ENCODE results near the gene ZNF575. TPM values are rescaled to one million over a fixed set of nuclear protein-coding genes. Genes with fewer than 3 reads are reported as not detected.

The ZNF575 gene
- total and polyA plus RNA-seq, 9 donors: 1.2 to 5.9 (median 2.8) TPM

- Histone ChIP-seq H3K4me1 (ENCODE audit: insufficient read depth) (peaks cover 2% of the 10 kb centered on the region), H3K4me3 (peak within 1 kb of the TSS; percentile 80), H3K36me3 (no peaks in the 10 kb centered on the region), H3K27ac (peak within 1 kb of the TSS; percentile 61 to 83), H3K9me3 (no peaks in the 10 kb centered on the region), H3K27me3 (no peaks in the 10 kb centered on the region)
- WGBS, 3 donors: 1 to 6% (median 3%) methylated on average over 20 to 42 of the region's 42 CpGs
- intact Hi-C loops (cut with DNase I): loop anchor here in 1 of 4 donors (5.0 kb wide), 1 partner anchor 42 kb away; no protein-coding TSS in a partner anchor
- TF ChIP-seq CTCF (IDR thresholded peaks at IDR 0.05): no peak
- TF ChIP-seq EP300 (IDR thresholded peaks at IDR 0.05): no peak
- no peak for TF ChIP-seq POLR2A (IDR thresholded peaks at IDR 0.05)
- DNase-seq: peak; percentile 58 to 66 (median 59)
Measured at GRCh38 chr19:43504426-43505185, 28.4 kb upstream of the ZNF575 start, which contains the start of gene PHLDB3. PHLDB3 (minus strand) TSS chr19:43504746; CDS start chr19:43504118, 628 bp downstream.

GRCh38 chr19:43505186-43505456, 27.9 kb upstream of the ZNF575 start:
- no peaks in the 10 kb centered on the region for H3K9me3 ChIP-seq
- peaks cover 2% of the 10 kb centered on the region for H3K4me1 ChIP-seq (ENCODE audit: insufficient read depth)
- intact Hi-C loops (cut with DNase I): no loop called here
- no peaks in the 10 kb centered on the region for H3K36me3 ChIP-seq
- no peak for DNase-seq
- no peak for TF ChIP-seq POLR2A (IDR thresholded peaks at IDR 0.05)
- no peak for TF ChIP-seq CTCF (IDR thresholded peaks at IDR 0.05)
- no peak for TF ChIP-seq EP300 (IDR thresholded peaks at IDR 0.05)
- WGBS, 3 donors: 77 to 87% (median 79%) methylated on average over 3 of the region's 3 CpGs
- no peak overlapping the region for H3K4me3 ChIP-seq
- H3K27me3 ChIP-seq: no peaks in the 10 kb centered on the region
- peak overlapping the region; percentile 61 to 83 for H3K27ac ChIP-seq

GRCh38 chr19:43505941-43506340, 27.0 kb upstream of the ZNF575 start:
- intact Hi-C loops (cut with DNase I): no loop called here
- H3K27ac ChIP-seq: no peak overlapping the region
- DNase-seq: no peak
- TF ChIP-seq EP300 (IDR thresholded peaks at IDR 0.05): no peak
- no peak for TF ChIP-seq CTCF (IDR thresholded peaks at IDR 0.05)
- no peak for TF ChIP-seq POLR2A (IDR thresholded peaks at IDR 0.05)
- H3K36me3 ChIP-seq: no peaks in the 10 kb centered on the region
- H3K4me1 ChIP-seq (ENCODE audit: insufficient read depth): peaks cover 2% of the 10 kb centered on the region
- 97 to 98% (median 98%) methylated on average over 5 of the region's 5 CpGs for WGBS, 3 donors
- H3K4me3 ChIP-seq: no peak overlapping the region
- no peaks in the 10 kb centered on the region for H3K9me3 ChIP-seq
- H3K27me3 ChIP-seq: no peaks in the 10 kb centered on the region

- H3K27me3 ChIP-seq: no peaks in the 10 kb centered on the region
- intact Hi-C loops (cut with DNase I): no loop called here
- no peak for DNase-seq
- H3K4me1 ChIP-seq (ENCODE audit: insufficient read depth): peaks cover 2% of the 10 kb centered on the region
- no peak overlapping the region for H3K27ac ChIP-seq
- H3K4me3 ChIP-seq: no peak overlapping the region
- TF ChIP-seq CTCF (IDR thresholded peaks at IDR 0.05) (no peak), EP300 (IDR thresholded peaks at IDR 0.05) (no peak), POLR2A (IDR thresholded peaks at IDR 0.05) (no peak)
- no peaks in the 10 kb centered on the region for H3K9me3 ChIP-seq
- WGBS, 3 donors: 87 to 90% (median 89%) methylated on average over 5 of the region's 5 CpGs
- H3K36me3 ChIP-seq: no peaks in the 10 kb centered on the region
Measured at GRCh38 chr19:43506629-43507028, 26.4 kb upstream of the ZNF575 start.
